Adrenal gland (tissue), 12 donors: Measurements from ENCODE around the gene MYH10. TPM values are rescaled to one million over a fixed set of nuclear protein-coding genes. Genes with fewer than 3 reads are reported as not detected.
"Not testable (repeated sequence)": the region's sequence is repeated elsewhere in the genome, so short reads cannot be mapped to it uniquely, and the experiment has no call there.

Source experiments
- DNase-seq, 7 donors: peaks; one replicate each; pipeline ENCODE4 v3.0.0-alpha.2; 2019 to 2020
- H3K27ac ChIP-seq, 5 donors: fragments of 200-600 bp; sonication (generic) in 4 of 5; 1 replicate in 3 of 5; 2 replicates in 2 of 5; pipeline versions ENCODE4 v1.5.1 to v1.8.0; 2016 to 2020; ENCODE audit warnings: mild to moderate bottlenecking in 1 of 5
- H3K27me3 ChIP-seq: fragments of 200-600 bp; 2 replicates; pipeline ENCODE4 v1.8.0; 2021
- H3K36me3 ChIP-seq, 2 donors: fragments of 200-600 bp; replicated peaks in 1 of 2; 1 replicate in 1 of 2; 2 replicates in 1 of 2; pipeline versions ENCODE4 v1.5.1 to v1.8.0; 2018 to 2022
- H3K4me1 ChIP-seq, 2 donors: fragments of 200-600 bp; replicated peaks in 1 of 2; 1 replicate in 1 of 2; 2 replicates in 1 of 2; pipeline versions ENCODE4 v1.5.1 to v1.8.0; 2018 to 2021
- H3K4me3 ChIP-seq, 4 donors: fragments of 200-600 bp; sonication (generic) in 3 of 4; one replicate each; pipeline ENCODE4 v1.5.1; 2016 to 2018
- H3K9me3 ChIP-seq, 3 donors: fragments of 200-600 bp; sonication (generic) in 1 of 3; replicated peaks in 1 of 3; 1 replicate in 2 of 3; 2 replicates in 1 of 3; pipeline versions ENCODE4 v1.5.1 to v1.8.0; 2016 to 2021
- POLR2A ChIP-seq, 2 donors: fragments of 450-650 bp; IDR thresholded peaks; one replicate each; pipeline ENCODE4 v1.6.1; 2017; ENCODE audit warnings: antibody characterized with exemption in 2 of 2, mild to moderate bottlenecking in 2 of 2, moderate library complexity in 1 of 2
- WGBS, 4 donors: extraction: QIAGEN DNeasy Blood & Tissue Kit in 2 of 4; methylation state at CpG; one replicate each; pipeline versions ENCODE4 v1.1.5 to v1.1.7; 2013 to 2017; 5-methylcytosine and 5-hydroxymethylcytosine counted together
- intact Hi-C, 2 donors: fragments of 100-400 bp; cut with DNase I; formaldehyde crosslinking; loops; one replicate each; pipeline versions ENCODE4 v1.14.1 to v1.15.0; 2022 to 2023
- polyA plus RNA-seq, 3 donors: library from polyadenylated mRNA; stranded (reverse); fragments of 200-250 nt in 2 of 3; fragments of 350-450 nt in 1 of 3; fragmentation: Illumina TruSeq in 1 of 3; extraction: RNeasy Lipid Tissue Mini Kit (QIAGEN cat#74804) in 1 of 3; gene quantifications; one replicate each; pipeline ENCODE4 v1.2.3, GENCODE V29; 2013 to 2014
- total RNA-seq, 9 donors: library from RNA; depleted of rRNA in 4 of 9; stranded (reverse); fragments of >200 nt in 4 of 9; fragments of 120-200 nt in 1 of 9; fragmentation: NEBNext Ultra II Directional in 1 of 9; extraction: Animal tissue kit (Norgen Biotek cat#: 25700) in 1 of 9; gene quantifications; one replicate each; pipeline versions ENCODE4 v1.1.0 to v1.2.4, GENCODE V29; 2013 to 2023
- TF ChIP-seq, protein P1 (sequence below), 6 experiments: fragments of 450-650 bp in 4 of 6; fragments of 200-600 bp in 2 of 6; sonication (generic) in 1 of 6; IDR thresholded peaks; 1 replicate in 5 of 6; 2 replicates in 1 of 6; pipeline versions ENCODE4 v1.5.1 to v1.8.0; 2016 to 2021; ENCODE audit warnings: antibody characterized with exemption in 6 of 6, mild to moderate bottlenecking in 2 of 6, moderate library complexity in 1 of 6
- donor health status: healthy with polysubstance abuse.
- donor health status: Bipolar disorder and iron deficiency.
- donor health status: DM: yes; HTN: yes; CAD: no.
- donor health status: DM: no; HTN: no; CAD: no.
- donor health status: DM: no; HTN: no; CAD: no.
- donor health status: DM: yes; HTN: yes; CAD: no.

MYH10 gene
- total and polyA plus RNA-seq, 12 donors = 9.8 to 101 (median 41.0) TPM

DNA sequence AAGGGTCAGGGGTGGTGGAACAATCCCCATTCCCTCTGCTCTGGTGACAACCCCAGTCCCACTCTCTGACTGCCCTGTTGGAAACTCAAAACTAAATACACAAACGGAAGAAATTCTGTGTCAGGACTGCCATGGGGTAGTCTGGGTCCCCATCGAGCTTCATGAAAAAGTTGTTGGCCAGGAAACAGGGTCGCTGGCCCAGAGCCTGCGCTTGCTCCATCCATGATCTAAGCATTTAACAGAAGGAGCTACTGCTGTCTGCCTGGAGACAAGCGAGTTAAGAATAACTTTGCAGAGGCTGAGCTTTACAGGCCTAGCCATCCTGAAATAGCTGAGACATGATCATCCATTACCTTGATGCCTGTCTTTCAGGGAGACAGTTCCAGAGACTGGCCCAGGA, 32.4 kb upstream of the MYH10 start:
- Histone ChIP-seq H3K4me1 (no peaks in the 10 kb centered on the region), H3K4me3 (no peak overlapping the region), H3K36me3 (no peaks in the 10 kb centered on the region), H3K27ac (no peak overlapping the region), H3K27me3 (no peaks in the 10 kb centered on the region), H3K9me3 (no peaks in the 10 kb centered on the region)
- WGBS, 4 donors = 82 to 89% (median 84%) methylated on average over 4 to 5 of the region's 5 CpGs
- TF ChIP-seq POLR2A (IDR thresholded peaks at IDR 0.05) = no peak
- TF ChIP-seq, protein P1, sequence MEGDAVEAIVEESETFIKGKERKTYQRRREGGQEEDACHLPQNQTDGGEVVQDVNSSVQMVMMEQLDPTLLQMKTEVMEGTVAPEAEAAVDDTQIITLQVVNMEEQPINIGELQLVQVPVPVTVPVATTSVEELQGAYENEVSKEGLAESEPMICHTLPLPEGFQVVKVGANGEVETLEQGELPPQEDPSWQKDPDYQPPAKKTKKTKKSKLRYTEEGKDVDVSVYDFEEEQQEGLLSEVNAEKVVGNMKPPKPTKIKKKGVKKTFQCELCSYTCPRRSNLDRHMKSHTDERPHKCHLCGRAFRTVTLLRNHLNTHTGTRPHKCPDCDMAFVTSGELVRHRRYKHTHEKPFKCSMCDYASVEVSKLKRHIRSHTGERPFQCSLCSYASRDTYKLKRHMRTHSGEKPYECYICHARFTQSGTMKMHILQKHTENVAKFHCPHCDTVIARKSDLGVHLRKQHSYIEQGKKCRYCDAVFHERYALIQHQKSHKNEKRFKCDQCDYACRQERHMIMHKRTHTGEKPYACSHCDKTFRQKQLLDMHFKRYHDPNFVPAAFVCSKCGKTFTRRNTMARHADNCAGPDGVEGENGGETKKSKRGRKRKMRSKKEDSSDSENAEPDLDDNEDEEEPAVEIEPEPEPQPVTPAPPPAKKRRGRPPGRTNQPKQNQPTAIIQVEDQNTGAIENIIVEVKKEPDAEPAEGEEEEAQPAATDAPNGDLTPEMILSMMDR (IDR thresholded peaks at IDR 0.05) = no peak
- intact Hi-C loops = no loop called here
- no peak for DNase-seq

DNA sequence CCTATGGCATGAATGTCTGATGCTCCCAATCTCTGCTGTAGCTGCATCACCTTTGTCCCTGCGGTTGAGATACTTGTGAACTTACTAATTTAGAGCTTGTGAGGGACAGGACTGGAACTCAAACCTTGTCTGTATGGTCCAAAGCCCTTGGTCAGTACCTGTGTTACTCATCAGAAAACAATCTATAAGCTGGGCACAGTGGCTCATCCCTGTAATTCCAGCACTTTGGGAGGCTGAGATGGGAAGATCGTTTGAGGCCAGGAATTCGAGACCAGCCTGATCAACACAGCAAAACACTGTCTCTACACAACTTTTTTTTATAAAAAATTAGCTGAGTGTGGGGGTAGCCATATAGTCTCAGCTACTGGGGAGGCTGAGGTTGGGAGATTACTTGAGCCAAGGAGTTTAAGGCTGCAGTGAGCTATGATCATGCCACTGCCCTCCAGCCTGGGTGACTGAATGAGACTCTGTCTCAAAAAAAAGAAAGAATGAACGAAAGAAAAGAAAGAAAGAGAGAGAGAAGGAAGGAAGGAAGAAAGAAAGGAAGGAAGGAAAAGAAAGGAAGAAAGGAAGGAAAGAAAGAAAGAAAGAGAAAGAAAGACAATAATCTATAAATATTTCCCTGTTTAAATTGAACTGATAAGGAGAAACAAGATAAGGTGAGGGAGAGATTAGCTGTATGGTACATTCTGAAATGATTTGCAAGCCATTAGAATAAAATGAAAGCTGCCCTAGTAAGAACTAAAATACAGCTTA, 31.7 kb upstream of the MYH10 start:
- DNase-seq = no peak
- intact Hi-C loops = no loop called here
- no peaks in the 10 kb centered on the region for H3K36me3 ChIP-seq
- no peaks in the 10 kb centered on the region for H3K4me1 ChIP-seq
- no peaks in the 10 kb centered on the region for H3K27me3 ChIP-seq
- no peaks in the 10 kb centered on the region for H3K9me3 ChIP-seq
- no peak overlapping the region for H3K27ac ChIP-seq
- 58 to 90% (median 82%) methylated on average over 4 of the region's 4 CpGs for WGBS, 4 donors
- no peak for TF ChIP-seq POLR2A (IDR thresholded peaks at IDR 0.05)
- TF ChIP-seq, protein P1 (IDR thresholded peaks at IDR 0.05) = no peak
- H3K4me3 ChIP-seq = no peak overlapping the region

DNA sequence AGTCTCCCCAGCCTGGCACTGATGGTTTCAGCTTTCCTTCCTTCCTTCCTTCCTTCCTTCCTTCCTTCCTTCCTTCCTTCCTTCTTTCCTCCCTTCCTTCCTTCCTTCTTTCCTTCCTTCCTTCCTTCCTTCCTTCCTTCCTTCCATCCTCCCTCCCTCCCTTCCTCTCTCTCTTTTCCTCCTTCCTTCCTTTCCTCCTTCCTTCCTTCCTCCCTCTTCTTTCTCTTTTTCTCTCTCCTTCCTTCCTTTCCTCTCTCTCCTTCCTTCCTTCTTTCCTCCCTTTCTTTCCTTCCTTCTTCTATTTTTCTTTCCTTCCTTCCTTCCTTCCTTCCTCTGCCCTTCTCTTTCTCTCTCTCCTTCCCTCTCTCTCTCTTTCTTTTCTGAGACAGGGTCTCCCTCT, 30.2 kb upstream of the MYH10 start:
- H3K4me3 ChIP-seq, DNase-seq, H3K9me3 ChIP-seq, H3K4me1 ChIP-seq, H3K36me3 ChIP-seq, intact Hi-C loops, H3K27me3 ChIP-seq, H3K27ac ChIP-seq: not testable (repeated sequence)

DNA sequence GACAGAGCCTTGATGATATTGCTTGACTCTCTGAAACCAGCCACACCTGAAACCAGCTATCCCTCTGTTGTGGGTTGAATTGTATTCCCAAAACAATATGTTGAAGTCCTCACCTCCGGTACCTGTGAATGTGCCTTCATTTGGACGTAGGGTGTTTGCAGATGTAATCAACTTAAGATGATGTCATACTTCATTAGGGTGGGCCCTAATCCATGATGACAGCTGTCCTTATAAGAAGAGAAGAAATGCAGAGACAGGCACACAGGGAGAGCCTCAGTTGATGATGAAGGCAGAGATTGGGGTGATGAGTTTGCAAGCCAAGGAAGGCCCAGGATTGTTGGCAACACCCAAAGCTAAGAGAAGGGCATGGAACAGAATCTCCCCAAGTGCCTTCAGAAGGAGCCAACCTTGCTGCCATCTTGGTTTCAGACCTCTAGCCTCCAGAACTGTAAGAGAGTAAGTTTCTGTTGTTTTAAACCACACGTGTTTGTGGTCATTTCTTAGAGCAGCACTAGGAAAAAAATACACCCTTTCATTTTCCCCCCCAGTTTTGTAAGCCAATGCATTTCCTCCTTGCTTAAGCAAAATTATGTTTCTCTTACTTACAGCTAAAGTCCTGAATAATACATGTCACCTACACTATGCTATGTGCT, 29.4 kb upstream of the MYH10 start:
- no peak overlapping the region for H3K27ac ChIP-seq
- 66 to 77% (median 69%) methylated on average over 3 of the region's 3 CpGs for WGBS, 4 donors
- no peak overlapping the region for H3K4me3 ChIP-seq
- no peak for DNase-seq
- H3K27me3 ChIP-seq = no peaks in the 10 kb centered on the region
- H3K36me3 ChIP-seq = no peaks in the 10 kb centered on the region
- H3K9me3 ChIP-seq = no peaks in the 10 kb centered on the region
- TF ChIP-seq, protein P1 (IDR thresholded peaks at IDR 0.05) = no peak
- no peak for TF ChIP-seq POLR2A (IDR thresholded peaks at IDR 0.05)
- H3K4me1 ChIP-seq = no peaks in the 10 kb centered on the region
- intact Hi-C loops = no loop called here

DNA sequence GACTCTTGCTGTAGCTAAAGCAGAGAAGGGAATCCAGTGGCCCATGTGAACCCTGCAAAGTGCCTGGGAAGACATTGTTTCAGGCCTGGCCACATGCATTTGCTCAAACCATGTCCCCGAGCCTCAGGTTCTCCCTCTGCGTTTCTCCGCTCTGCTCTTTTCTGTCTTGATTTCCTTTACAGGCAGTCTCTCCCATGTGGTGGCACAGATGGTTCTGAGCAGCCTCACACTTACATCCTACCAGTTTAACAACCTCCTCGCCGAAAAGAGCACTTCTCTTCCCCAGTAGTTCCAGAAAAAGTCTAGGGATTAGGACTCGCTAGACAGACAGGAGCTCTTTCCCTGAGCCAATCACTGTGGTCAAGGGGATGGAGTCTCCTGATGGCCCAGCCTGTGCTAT, 28.3 kb upstream of the MYH10 start:
- intact Hi-C loops = no loop called here
- no peaks in the 10 kb centered on the region for H3K4me1 ChIP-seq

More for the DNA sequence above, 28.3 kb upstream of the MYH10 start:
- H3K9me3 ChIP-seq = no peaks in the 10 kb centered on the region
- no peak overlapping the region for H3K27ac ChIP-seq
- H3K4me3 ChIP-seq = no peak overlapping the region
- 86 to 93% (median 90%) methylated on average over 6 of the region's 6 CpGs for WGBS, 4 donors
- DNase-seq = no peak
- H3K27me3 ChIP-seq = no peaks in the 10 kb centered on the region
- H3K36me3 ChIP-seq = no peaks in the 10 kb centered on the region
- no peak for TF ChIP-seq POLR2A (IDR thresholded peaks at IDR 0.05)
- TF ChIP-seq, protein P1 (IDR thresholded peaks at IDR 0.05) = no peak
